NCI-H128 (cell line): ENCODE measurements around the gene ZIC4.

Experiments used
- DNase-seq: peaks from one replicate; lab custom pipeline; 2025; ENCODE audit not compliant: unreplicated experiment; lab: John Stamatoyannopoulos, UW

The ZIC4 gene

DNA sequence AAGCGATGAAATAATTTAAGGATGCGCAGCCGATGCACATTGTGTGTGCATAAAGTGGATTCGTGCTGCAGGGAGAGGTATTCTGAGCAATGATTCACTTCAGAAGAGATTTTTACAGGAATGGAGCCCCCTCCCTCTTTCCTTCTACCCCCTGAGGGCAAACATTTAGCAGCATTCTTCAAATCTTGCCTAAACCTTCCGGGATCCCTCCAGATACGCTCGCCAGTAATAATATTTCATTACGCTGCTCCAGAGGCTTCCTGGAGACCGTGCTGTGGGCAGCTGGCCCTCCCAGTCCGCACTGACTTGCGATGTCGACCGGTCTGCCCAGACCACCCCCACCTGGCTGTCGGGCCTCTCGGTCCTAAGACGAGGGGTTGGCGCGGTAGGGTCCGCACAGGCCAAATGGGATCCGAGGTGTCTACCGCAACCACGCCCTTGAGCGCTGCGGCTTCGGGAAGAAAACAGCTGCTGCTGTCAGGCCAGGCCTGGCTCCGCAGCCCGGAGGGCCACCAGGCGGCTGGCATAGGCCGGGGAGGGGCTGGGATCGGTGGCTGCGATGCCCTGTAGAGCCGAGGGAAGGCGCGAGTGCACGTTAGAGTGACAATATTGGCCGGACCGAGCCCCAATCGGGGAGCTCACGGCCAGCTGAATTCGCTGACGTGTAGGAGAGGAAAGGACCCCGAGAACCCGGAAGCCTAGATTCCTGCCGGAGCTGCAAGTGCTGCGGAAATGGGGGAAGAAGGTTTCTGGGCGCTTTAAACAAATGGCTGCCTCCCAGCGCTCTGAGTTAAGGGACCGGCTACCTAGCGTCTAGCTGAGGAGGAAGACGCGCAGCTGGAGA lies 14.3 kb downstream of the ZIC4 start:
- no peak for DNase-seq

DNA sequence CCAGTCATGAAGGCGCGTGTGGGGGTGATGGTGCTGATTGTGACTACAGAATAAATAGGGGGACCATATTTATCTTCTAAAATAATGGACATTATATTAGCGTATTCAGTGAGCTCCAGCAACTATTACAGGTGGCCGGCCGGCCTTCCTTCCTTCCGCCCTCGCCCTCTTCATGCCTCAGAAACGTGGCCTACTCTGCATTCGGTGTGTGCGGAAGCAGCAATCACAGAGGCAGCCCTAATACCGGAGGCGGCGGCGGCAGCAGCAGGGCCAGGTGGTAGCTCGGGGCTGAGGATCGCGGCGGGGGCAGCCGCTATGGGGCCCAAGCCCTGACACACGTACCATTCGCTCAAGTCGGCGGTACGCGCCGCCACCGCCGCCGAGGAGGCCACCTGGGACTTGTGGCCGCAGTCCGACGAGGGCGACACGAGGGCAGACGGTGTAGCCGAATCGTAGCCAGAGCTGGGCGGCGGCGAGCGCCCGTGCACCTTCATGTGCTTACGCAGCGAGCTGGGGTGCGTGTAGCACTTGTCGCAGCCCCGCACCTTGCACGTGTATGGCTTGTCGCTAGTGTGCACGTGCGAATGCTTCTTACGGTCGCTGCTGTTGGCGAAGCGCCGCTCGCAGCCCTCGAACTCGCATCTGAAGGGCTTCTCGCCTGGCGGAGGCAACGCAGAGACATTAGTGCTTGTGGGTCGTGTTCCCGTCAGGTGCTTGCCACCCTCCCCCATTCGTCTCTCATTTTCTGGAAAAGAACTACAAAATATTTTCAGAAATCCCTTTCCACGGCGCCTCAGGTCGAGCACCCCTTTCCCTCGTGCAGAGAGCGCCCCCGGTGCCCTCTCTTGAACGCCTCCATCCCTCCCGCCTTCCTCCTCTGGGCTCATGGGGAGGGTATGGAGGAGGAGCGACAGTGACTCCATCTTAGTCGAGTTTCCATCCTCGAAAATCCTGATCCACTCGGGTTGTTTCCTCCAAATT lies 15.5 kb downstream of the ZIC4 start:
- DNase-seq: no peak

DNA sequence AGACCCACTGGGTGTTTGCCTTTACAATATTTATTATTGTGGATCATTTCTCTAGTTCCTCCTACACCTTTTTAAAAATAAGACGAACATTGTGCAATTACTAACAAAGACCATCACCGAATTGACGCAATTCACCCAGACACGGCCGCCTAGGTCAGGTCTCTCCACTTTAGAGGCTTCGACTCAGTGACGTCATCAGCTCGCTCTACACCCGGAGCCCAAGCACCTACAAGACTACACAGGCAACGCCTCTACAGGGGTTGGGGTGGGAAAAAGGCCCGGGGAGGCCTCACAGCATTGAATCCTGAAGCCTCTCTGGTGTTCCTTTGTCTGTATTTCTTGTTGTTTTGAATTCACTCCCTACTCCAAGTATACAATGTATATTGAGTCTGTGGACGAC lies 16.6 kb downstream of the ZIC4 start:
- DNase-seq: no peak

DNA sequence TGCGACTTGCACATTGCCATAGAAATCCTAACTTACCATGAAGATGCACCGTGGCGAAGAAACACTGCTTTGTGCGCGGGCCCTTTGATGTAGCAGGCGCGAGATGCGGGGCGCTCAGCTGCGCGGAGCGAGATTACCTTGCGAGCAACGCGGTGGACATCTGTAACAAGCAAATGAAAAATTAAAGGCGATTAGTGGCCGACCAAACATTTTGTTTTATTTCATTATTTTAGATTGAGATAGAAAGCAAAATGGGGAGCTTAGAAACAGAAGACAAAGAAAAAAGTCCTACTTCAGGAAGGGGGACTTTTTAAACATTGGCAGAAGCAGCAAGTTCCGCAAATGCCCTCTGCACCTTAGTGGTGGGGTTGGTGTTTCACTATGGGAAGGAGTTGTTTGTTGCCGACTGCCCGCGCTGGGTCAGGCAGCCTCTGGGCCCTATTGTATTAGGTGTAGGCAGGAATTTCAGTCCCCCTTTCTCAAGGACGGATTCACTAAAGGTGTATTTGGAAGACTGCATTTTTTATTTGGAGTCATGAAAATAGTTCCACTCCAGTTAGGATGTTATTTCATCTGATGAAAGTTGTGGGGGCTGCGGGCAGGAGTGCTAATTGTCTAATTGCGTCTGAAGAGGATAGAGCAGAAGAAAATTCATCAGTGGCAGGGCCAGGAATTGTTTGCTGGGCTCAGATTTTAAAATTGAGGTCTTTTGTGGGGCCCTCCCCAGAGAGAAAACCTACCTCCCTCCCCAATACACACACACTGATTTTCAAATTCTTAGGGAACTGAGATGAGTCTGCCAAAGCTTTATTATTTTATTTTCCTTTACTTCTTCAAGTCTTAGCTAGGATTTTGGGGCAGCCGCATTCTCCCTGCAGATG lies 17.4 kb downstream of the ZIC4 start:
- no peak for DNase-seq

DNA sequence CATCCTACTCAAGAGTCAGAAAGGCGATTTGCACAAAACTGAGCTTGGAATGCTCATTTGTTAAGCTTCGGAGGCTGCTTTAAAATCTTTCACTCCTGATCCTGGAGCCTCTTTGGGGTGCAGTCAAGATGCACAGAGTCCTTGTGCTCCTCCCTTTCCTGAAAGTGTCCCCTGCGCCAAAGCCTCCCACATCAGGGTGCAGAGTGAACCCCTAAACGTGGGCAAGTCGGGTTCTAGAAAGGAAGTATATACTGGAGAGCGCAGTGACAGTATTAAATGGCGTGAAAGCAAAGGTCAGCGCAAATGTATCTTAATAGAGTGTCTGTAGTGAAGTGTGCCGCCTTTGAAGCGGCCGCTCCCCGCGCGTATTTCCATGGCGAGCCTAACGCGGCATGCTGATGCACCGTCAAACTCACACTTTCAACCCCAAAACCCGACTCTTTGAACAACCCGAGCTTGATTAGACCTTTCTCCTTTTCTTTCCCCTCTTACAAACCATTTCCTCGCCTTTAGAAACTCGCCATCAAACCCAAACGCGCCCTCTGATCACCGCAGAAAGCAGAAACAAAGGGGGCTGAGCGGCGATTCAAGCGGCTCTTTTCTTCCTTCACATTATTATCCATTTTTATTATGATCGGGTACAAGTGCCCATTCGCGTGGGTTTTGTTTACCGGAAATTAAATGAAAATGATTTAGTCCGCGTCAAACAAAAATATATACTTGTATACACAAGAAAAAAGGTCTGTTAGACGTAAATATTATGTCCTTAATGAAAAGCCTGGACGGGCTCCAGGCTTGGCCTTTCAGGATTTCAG lies 18.3 kb downstream of the ZIC4 start:
- DNase-seq: no peak

DNA sequence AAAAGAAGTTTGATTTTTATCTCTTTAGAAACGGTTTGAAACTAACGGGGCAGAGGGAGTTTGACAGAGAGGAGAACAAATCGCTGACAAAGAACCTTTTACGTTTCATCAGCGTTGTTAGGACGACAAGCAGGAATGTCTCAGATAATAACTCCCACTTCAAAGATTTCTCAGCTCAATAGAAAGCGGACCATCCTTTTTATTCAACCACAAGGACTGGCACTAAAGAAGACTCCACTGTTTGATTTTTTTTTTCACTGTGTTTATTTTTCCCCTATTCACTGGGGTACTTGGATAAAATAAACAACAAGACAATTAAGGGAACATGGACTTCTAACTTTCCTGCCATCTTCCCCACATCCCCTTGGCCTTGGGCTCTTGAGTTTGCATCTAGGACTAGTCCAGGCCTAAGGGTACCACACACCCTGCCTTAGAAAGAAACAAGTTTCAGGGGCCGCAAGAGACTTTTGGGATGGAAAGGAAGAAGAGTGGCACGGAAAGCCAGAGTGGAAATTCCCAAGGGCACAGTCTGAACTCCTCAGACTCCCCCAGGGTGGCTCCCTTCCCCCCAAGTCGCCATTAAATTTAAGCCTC lies 19.0 kb downstream of the ZIC4 start:
- DNase-seq: no peak

DNA sequence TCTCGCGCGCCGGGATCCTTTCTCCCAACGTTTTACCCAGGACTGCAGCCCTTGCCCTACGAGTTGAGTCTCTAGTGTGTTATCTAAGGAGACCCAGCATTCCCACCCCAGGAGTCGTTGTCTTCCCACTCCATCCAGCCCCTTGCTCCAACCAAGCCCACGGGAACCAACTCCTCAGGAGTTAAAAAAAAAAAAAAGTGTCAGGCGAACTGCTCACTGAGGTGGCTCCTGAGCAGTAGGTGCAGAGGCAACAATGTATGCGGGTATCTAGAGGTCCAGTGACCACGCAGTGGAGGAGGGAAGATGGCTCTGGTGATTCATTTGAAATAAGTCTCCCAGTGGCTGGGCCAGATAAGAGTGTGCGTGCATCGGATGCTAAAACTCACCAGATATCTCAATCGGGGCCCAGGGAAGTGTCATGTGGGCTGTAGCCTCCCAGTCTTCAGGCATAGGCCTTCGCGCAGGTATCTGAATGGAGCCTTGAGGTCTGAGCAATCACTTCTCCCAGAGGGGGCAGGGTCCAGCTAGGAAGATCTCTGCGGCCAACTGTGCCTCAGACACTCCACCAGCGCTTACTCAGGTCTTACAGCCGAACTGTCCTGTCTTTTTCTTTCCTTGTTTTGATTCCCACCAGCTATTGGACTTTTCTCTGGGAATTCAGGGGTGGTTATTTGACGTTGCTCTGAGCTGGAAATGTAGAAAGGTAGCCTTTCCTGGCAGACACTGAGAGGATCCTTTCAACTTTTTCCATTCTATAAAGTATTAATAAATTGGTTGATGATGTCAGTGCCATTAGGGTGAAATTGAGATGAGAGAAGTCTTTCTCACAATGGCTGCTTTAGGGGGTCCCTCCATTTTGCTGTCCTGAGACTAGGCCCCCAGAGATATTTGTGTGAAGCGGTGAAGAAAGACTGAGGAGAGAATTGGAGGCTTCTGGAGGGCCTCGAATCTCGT lies 21.0 kb downstream of the ZIC4 start:
- DNase-seq: no peak

DNA sequence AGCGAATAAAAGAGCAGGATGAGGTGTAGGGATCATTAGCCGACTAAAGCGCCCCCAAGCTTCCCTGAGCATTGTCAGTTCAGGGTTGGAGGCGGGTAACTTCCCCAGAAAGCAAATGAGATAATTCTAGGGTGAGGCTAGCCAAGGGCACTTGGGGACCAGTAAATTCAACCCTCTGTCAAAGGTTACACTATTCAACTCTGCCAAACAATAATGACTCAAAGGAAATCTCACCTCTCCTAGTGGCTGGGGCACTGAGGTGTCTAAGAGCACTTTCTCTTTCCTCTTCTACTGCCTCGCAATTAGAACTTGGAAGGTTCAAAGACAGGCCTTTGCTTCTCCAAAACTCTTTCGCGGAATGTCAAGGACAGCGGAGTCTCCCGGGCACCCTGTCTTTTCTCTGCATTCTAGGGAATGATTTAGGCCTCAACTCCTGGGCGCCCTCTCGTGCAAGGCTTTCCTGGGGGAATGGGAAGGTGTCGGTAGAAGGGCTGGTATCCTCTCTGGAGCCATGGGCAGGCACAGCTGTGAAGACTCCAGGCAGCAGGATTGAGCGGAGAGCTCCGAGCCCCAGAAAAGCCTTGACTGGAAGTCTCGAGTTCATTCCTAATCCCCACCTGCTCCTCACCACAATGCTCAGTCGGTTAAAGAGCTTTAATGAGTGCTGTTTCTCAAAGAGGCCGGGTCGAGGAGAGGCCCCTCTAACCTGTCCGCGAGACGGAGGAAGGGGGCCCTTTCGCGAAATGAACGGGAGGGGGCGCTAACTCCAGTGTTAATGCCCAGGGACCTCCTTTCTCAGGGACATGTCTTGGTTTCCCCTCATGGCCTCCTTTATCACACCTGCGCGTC lies 21.9 kb downstream of the ZIC4 start:
- no peak for DNase-seq

DNA sequence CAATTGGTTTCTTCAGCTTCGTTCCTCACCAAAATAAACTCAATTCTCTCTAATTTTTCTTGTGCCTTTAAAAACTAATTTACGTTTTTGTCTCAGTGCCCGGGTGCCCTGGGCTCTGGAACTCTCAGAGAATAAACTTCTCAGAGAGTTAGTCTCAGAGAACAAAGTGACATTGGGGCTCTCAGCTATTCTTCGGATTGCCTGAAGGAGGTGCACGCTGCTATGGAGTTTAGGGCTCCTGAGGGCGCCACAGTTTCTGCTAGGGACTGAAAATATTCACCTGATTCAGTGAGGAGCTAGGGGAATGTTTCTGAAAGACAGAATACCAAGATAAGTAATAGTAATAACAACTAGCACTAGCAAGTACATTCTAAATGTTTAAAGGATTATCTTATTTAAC lies 22.7 kb downstream of the ZIC4 start:
- no peak for DNase-seq

DNA sequence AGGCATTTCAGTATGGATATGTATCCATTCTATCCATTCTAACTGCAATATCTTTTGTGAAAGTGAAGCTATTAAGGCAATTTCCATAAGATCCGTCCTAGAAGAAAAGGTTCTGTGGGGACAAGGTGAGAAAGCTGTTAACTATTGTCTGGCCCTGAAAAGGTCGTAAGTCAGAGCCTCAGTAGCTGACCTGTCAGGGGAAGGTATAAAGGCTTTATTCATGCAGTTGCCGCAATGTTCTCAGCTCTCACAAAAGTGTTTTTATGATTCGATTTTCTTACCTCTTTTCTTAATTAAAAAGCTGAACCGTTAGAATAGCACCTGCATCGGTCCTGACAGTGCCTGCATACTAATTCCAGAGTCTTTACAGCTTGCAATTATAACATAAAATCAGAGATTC lies 24.7 kb downstream of the ZIC4 start:
- no peak for DNase-seq

DNA sequence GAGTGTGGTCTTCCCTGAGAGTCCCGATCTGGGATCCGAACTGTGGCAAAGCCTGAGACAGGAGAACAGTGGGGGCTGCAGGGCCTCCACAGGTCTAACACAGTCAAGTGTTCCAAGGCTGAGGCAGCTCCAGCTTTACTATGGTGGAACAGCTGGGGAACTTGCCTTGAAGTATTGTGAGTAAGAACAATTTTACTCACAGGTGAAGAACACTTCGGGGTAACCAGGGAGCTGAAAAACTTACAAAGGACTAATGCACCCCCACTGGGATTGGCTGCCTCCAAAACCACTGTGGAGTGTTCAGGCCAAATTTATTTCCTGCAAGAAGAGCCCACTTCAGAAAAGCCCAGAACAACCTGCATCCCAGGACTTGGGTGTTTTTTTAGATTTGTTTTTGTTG lies 25.4 kb downstream of the ZIC4 start:
- DNase-seq: no peak

DNA sequence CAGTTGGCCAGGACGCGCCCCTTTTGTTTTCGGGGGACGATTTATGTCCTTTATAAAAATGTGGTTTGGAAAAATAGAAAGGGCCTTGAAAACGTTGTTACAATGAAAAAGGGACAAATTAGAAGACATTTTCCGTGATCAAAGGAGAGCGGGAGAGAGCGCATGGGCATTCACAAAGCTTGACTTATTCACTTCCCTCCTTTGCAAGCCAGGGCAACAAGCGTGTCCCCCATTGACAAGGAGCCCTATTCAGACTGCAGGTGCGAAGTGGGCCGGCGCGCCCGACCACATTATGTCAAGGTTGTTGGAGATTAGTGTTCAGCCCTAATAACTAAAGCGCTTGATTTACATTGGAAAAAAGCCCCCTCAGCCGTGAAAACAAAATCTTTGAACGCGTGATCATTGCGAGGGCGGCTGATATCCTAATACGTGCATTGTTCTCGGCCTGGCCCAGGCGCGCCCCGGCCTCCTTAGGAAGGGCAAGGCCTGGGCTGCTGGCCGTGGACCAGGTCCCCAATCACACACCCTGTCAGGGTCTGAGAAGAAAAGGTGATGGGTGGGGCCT lies 25.9 kb downstream of the ZIC4 start:
- no peak for DNase-seq

DNA sequence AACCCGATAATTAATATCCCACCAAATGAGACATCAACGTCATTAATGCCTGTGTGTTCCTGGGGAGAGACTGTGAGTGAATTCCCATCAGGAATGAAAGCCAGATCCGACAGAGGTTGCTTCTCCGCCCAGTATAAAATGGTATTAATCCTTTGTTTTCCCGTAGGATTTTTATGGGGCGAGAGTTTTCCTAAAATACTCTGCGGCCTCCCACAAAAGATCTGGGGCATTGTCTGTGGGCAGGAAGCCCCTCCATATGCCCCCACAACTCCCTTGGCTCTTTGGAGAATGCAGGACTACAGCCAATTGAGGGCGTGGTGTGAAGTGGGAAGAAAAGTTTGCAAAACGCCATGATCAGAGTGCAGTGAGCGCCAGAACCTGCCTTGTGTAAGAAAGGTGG lies 26.7 kb downstream of the ZIC4 start:
- no peak for DNase-seq

DNA sequence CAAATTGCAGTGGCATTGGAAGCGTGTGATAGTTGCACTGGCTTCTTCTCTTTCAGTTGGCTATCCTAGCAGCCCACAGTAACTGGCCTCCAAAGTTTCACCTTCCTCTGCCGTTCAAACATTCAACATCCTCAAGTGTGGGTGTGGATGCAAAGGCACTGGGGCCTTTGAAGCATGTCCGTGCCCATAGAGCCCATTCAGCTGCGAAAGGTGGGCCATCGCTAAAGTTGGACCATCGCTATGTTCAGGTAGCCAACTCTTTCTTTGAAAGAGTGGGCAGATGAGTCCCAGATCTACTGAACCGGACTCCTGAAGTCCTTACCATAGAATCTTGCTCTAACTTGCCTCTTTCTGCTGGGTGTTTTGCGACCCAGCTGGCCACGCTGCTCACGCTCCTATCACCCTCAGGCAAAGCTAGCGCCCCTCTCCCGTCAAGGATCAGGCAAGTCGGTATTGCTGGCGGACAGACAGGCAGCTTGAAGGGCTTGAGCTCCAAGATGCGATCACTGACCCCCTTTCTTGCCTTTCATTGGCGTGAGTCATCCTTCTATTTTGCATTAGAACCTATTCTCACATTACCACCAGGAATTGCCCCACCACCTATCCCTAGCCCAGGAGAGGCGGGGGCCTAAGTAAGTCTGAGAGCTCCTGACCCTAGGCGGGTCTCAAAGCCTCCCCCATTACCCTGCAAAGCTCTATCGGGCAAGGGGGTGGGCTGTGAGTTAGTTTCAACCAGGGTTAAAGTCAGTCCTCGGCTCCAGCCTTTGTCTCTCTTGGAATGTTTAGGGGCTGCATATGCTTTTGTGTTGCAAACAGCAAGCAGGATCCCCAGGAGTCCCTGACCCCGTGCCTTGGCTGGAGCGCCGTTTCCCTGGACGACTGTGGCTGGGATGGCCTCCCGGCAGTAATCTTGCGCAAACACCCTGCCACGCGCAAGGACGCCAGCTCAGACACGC lies 28.7 kb downstream of the ZIC4 start:
- no peak for DNase-seq

DNA sequence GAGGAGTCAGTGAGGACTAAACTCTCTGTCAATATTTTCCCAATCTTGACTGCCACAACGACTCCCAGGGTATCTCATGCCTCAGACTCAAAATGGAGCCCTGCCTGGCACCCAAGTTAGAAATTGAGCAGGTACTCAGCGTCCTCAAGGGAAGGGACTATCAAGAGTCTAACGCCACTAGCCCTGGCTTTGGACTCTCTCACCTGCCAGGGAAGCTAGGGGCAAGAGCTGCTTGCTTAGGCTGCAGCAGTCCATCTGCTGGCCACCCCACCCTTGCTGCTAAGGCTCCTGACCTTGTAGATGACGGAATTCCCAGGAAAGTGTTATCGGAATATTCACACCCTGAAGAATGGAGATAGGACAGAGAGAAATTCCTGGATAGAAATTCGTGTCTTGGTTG lies 33.0 kb downstream of the ZIC4 start:
- DNase-seq: no peak

DNA sequence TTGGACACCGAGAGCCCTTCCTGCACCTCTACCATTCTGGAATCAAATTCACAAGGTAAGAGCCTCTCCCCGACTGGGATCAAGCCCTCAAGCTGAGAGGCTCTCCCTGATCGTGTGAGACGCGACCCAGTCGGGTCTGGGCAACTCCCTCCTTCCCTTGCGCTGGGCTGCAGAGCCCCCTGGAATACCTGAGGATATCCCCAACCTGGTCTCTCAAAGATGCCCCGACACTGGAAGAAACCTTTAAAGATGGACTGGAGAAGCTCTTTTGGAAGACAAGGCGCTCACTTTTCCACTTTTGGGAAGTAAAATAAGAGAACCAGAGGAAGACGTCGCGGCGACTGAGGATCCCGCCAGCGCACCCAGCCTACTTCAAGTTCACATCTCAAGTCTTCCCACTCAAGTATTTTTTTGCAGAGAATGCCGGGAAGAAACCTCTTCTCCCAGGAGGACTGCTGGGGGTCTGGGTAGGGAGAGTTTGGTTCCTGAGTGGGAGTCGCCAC lies 33.8 kb downstream of the ZIC4 start:
- no peak for DNase-seq
